Measurements from ENCODE around the gene BCAT1.
"Not testable (repeated sequence)": the region's sequence is repeated elsewhere in the genome, so short reads cannot be mapped to it uniquely, and the experiment has no call there.

BCAT1 gene

DNA sequence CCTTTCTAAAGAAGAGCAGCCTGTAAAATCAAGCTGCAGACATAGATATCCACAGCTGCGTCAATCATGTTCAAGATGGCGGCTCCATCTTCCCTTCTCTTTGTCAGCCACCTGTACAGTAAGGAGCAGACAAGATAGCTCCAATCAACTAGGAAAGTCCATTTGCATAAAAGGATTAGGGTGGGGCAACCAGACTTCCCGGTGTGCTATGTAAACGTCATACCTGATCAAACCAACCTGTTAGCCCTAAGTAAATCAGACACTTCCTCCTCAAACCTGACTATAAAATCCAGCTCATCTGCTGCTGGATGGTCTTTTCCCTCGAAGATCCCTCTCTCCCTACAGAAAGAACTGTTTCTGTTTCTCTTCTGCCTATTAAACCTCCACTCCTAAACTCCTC is 60.1 kb downstream of the BCAT1 start:
- H3K4me3 ChIP-seq (ENCODE audit: low read length) = no peak overlapping the region
- H3K27me3 ChIP-seq (ENCODE audit: control insufficient read depth, insufficient read depth, low read length) = no peaks in the 10 kb centered on the region
- no peaks in the 10 kb centered on the region for H3K9me3 ChIP-seq (ENCODE audit: control insufficient read depth, insufficient read depth, low read length)
- no peak overlapping the region for H3K27ac ChIP-seq (ENCODE audit: low read length)
- peaks cover 3% of the 10 kb centered on the region for H3K4me1 ChIP-seq (ENCODE audit: control insufficient read depth, insufficient read depth, low read length)
- no peak for DNase-seq (ENCODE audit: low read depth, low spot score)
- WGBS (ENCODE audit: insufficient coverage, insufficient read length) = no CpG with 5 or more reads among the region's 5 CpGs
- H3K36me3 ChIP-seq (ENCODE audit: control insufficient read depth, insufficient read depth, low read length) = no peaks in the 10 kb centered on the region

DNA sequence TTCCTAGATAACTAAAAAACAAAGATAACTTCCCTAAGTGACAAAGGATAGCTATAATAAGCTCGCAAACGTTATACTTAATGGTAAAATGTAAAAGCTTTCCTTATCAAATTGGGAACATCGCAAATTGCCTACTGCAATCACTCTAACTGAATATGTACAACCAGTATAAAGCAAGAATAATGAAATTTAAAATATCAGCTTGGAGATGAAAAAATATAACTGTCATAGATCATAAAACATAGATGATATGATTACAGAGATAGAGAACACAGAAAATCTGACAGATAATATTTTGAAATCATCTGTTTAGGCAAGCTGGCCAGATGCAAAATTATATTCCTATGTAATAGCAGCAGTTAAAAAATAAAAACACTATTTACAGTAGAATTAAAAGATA is 64.0 kb downstream of the BCAT1 start:
- Histone ChIP-seq H3K4me3 (ENCODE audit: low read length) (no peak overlapping the region), H3K27ac (ENCODE audit: low read length) (no peak overlapping the region), H3K36me3 (ENCODE audit: control insufficient read depth, insufficient read depth, low read length) (no peaks in the 10 kb centered on the region; the same call in 1 of the 2 replicates), H3K9me3 (ENCODE audit: control insufficient read depth, insufficient read depth, low read length) (no peaks in the 10 kb centered on the region), H3K27me3 (ENCODE audit: control insufficient read depth, insufficient read depth, low read length) (no peaks in the 10 kb centered on the region), H3K4me1 (ENCODE audit: control insufficient read depth, insufficient read depth, low read length) (peaks cover 3% of the 10 kb centered on the region; the same call in 1 of the 2 replicates)
- no peak for DNase-seq (ENCODE audit: low read depth, low spot score)
- WGBS (ENCODE audit: insufficient coverage, insufficient read length) = no CpG with 5 or more reads among the region's 3 CpGs

DNA sequence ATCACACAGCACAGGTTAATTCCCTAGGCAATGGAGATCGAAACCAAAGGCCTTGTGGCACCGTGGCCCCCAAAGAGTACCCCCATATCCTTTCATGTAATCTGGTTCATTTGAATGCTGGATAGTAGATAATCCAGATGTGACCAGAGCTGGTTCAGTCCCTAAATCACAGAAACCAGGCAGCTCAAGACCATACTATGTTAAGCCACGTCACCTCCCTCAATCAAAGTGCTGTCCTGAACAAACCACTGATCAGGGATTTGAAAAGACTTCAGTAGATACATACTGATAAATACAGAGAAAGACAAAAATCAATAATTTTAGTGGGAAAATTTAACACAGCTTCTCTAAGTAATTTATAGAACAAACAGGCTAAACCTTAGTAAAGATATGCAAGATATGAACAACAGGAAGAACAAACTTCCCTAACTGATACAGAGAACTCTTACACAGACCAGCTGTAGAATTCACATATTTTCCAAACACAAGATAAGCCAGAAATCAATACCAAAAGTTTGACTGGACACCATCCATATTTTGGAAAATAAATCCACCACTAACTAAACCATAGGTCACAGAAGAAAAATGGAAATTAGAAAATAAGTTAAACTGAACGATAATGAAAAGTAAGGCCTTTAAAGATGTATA is 67.1 kb downstream of the BCAT1 start:
- no CpG with 5 or more reads among the region's 4 CpGs for WGBS (ENCODE audit: insufficient coverage, insufficient read length)
- DNase-seq (ENCODE audit: low read depth, low spot score) = no peak
- no peaks in the 10 kb centered on the region for H3K27me3 ChIP-seq (ENCODE audit: control insufficient read depth, insufficient read depth, low read length)
- no peaks in the 10 kb centered on the region for H3K9me3 ChIP-seq (ENCODE audit: control insufficient read depth, insufficient read depth, low read length)
- peaks cover 2% of the 10 kb centered on the region; the same call in 1 of the 2 replicates for H3K36me3 ChIP-seq (ENCODE audit: control insufficient read depth, insufficient read depth, low read length)
- H3K4me1 ChIP-seq (ENCODE audit: control insufficient read depth, insufficient read depth, low read length) = peaks cover 3% of the 10 kb centered on the region; the same call in 1 of the 2 replicates
- H3K4me3 ChIP-seq (ENCODE audit: low read length) = no peak overlapping the region
- no peak overlapping the region for H3K27ac ChIP-seq (ENCODE audit: low read length)

DNA sequence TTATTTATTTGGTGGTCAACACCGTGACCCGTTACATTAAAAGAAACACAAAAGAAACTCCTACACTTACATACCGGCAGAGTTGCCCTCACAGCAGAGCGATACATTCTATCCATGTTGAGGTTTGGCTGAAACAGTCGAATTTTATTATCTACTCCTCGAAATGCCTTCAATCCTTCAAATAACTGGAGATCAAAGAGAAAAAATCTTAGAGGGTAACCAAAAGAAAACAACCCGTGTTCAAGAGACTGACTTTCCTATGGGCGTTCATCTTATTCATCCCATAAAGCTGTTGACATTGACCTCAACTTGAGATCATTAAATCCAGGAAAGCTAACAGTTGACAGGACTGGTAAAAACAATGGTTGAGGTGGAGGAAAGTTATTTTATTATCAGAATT is 67.7 kb downstream of the BCAT1 start:
- H3K4me3 ChIP-seq (ENCODE audit: low read length) = no peak overlapping the region
- peaks cover 3% of the 10 kb centered on the region; the same call in 1 of the 2 replicates for H3K4me1 ChIP-seq (ENCODE audit: control insufficient read depth, insufficient read depth, low read length)
- peaks cover 2% of the 10 kb centered on the region; the same call in 1 of the 2 replicates for H3K36me3 ChIP-seq (ENCODE audit: control insufficient read depth, insufficient read depth, low read length)
- no peaks in the 10 kb centered on the region for H3K27me3 ChIP-seq (ENCODE audit: control insufficient read depth, insufficient read depth, low read length)
- H3K27ac ChIP-seq (ENCODE audit: low read length) = no peak overlapping the region
- no peaks in the 10 kb centered on the region for H3K9me3 ChIP-seq (ENCODE audit: control insufficient read depth, insufficient read depth, low read length)
- no peak for DNase-seq (ENCODE audit: low read depth, low spot score)
- WGBS (ENCODE audit: insufficient coverage, insufficient read length) = no CpG with 5 or more reads among the region's 8 CpGs

DNA sequence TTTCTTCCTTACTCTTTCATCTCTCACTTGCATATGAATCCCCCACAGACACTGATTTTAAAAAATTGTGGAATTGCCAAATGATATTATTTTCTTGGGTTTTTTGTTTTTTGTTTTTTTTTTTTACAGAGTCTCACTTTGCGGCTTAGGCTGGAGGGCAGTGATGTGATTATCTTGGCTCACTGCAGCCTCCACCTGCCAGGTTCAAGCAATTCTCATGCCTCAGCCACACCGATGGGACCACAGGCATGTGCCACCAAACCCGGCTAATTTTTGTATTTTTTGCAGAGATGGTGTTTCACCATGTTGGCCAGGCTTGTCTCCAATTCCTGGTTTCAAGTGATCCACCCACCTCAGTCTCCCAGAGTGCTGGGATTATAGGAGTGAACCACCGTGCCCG is 68.2 kb downstream of the BCAT1 start:
- Histone ChIP-seq H3K27me3 (ENCODE audit: control insufficient read depth, insufficient read depth, low read length) (no peaks in the 10 kb centered on the region), H3K9me3 (ENCODE audit: control insufficient read depth, insufficient read depth, low read length) (no peaks in the 10 kb centered on the region), H3K36me3 (ENCODE audit: control insufficient read depth, insufficient read depth, low read length) (peaks cover 2% of the 10 kb centered on the region; the same call in 1 of the 2 replicates), H3K4me3 (ENCODE audit: low read length) (no peak overlapping the region), H3K4me1 (ENCODE audit: control insufficient read depth, insufficient read depth, low read length) (no peaks in the 10 kb centered on the region), H3K27ac (ENCODE audit: low read length) (no peak overlapping the region)
- no CpG with 5 or more reads among the region's 5 CpGs for WGBS (ENCODE audit: insufficient coverage, insufficient read length)
- no peak for DNase-seq (ENCODE audit: low read depth, low spot score)

DNA sequence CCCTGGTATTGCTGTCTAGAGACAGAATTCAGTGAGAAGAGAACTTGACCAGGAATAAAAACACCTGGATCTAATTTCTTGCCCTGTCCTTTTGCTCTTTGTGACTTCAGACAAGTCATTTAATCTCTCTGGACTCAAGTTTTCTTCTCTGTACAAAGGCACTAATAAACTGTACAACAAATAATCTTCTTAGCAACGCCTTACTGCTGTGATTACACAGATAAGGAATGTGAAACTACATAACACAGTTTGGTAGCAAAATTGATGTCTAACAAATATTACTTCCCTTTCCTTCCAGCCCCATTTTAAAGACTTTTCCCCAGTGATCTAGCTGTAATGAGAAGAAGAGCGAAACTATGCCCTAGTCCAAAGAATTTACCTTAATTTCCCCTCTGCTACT is 69.3 kb downstream of the BCAT1 start:
- DNase-seq (ENCODE audit: low read depth, low spot score) = no peak
- Histone ChIP-seq H3K9me3 (ENCODE audit: control insufficient read depth, insufficient read depth, low read length) (no peaks in the 10 kb centered on the region), H3K27ac (ENCODE audit: low read length) (no peak overlapping the region), H3K4me1 (ENCODE audit: control insufficient read depth, insufficient read depth, low read length) (no peaks in the 10 kb centered on the region), H3K4me3 (ENCODE audit: low read length) (no peak overlapping the region), H3K27me3 (ENCODE audit: control insufficient read depth, insufficient read depth, low read length) (no peaks in the 10 kb centered on the region), H3K36me3 (ENCODE audit: control insufficient read depth, insufficient read depth, low read length) (peaks cover 2% of the 10 kb centered on the region; the same call in 1 of the 2 replicates)
- no CpG with 5 or more reads among the region's 2 CpGs for WGBS (ENCODE audit: insufficient coverage, insufficient read length)

DNA sequence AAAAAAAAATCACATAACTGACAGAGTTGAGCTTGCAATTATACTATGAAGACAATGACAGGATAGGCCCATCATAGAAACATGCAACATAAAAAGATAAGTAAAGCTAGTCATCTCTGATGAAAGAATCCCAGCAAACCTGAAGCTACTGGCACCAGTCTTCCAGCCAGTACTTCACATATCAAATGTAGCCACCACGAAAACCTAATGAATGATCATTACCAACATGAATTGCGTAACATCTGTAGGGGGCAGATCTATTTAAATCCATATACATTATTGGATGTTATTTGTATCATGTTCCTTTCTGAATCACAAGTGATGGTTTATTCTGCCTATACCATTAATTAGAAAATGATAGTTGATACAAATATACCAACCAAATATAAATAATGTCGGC is 73.9 kb downstream of the BCAT1 start:
- H3K36me3 ChIP-seq (ENCODE audit: control insufficient read depth, insufficient read depth, low read length) = peaks cover 6% of the 10 kb centered on the region; the same call in 1 of the 2 replicates
- H3K4me1 ChIP-seq (ENCODE audit: control insufficient read depth, insufficient read depth, low read length) = no peaks in the 10 kb centered on the region
- DNase-seq (ENCODE audit: low read depth, low spot score) = no peak
- no peaks in the 10 kb centered on the region for H3K27me3 ChIP-seq (ENCODE audit: control insufficient read depth, insufficient read depth, low read length)
- no peaks in the 10 kb centered on the region for H3K9me3 ChIP-seq (ENCODE audit: control insufficient read depth, insufficient read depth, low read length)
- no peak overlapping the region for H3K27ac ChIP-seq (ENCODE audit: low read length)
- H3K4me3 ChIP-seq (ENCODE audit: low read length) = no peak overlapping the region
- no CpG with 5 or more reads among the region's 3 CpGs for WGBS (ENCODE audit: insufficient coverage, insufficient read length)

DNA sequence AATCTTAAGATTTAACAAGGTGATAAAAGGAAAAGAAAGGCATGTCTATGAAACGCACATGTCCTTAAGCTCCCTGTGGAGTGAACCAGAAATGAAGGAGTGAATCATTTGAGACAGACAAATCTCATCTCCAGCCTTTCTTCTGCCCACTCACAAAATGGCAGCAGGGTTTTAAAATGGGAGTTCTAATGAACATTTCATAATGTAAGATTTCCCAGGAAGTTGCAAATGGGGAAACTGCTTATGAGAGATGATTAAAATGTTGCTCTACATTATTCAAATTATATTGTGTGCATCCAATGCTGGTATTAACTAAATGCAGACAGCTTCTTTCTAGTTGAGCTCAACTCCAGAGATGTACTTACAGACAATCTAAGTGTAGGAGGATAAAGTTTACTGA is 76.7 kb downstream of the BCAT1 start:
- DNase-seq (ENCODE audit: low read depth, low spot score) = no peak
- Histone ChIP-seq H3K27ac (ENCODE audit: low read length) (no peak overlapping the region), H3K9me3 (ENCODE audit: control insufficient read depth, insufficient read depth, low read length) (no peaks in the 10 kb centered on the region), H3K4me1 (ENCODE audit: control insufficient read depth, insufficient read depth, low read length) (no peaks in the 10 kb centered on the region), H3K36me3 (ENCODE audit: control insufficient read depth, insufficient read depth, low read length) (peaks cover 6% of the 10 kb centered on the region; the same call in 1 of the 2 replicates), H3K4me3 (ENCODE audit: low read length) (no peak overlapping the region), H3K27me3 (ENCODE audit: control insufficient read depth, insufficient read depth, low read length) (no peaks in the 10 kb centered on the region)
- no CpG with 5 or more reads among the region's 1 CpG for WGBS (ENCODE audit: insufficient coverage, insufficient read length)

DNA sequence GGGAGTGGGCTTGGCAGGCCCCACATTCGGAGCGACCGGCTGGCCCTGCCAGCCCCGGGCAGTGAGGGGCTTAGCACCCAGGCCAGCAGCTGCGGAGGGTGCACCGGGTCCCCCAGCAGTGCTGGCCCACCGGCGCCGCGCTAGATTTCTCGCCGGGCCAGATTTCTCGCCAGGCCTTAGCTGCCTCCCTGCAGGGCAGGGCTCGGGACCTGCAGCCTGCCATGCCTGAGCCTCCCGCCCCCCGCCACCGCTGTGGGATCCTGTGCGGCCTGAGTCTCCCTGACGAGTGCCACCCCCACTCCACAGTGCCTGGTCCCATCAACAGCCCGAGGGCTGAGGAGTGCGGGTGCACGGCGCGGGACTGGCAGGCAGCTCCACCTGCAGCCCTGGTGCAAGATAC is 82.8 kb downstream of the BCAT1 start:
- DNase-seq (ENCODE audit: low read depth, low spot score); H3K36me3 ChIP-seq (ENCODE audit: control insufficient read depth, insufficient read depth, low read length); H3K27ac ChIP-seq (ENCODE audit: low read length); H3K4me3 ChIP-seq (ENCODE audit: low read length); H3K4me1 ChIP-seq (ENCODE audit: control insufficient read depth, insufficient read depth, low read length); H3K27me3 ChIP-seq (ENCODE audit: control insufficient read depth, insufficient read depth, low read length); H3K9me3 ChIP-seq (ENCODE audit: control insufficient read depth, insufficient read depth, low read length): not testable (repeated sequence)
- WGBS (ENCODE audit: insufficient coverage, insufficient read length) = no CpG with 5 or more reads among the region's 24 CpGs

DNA sequence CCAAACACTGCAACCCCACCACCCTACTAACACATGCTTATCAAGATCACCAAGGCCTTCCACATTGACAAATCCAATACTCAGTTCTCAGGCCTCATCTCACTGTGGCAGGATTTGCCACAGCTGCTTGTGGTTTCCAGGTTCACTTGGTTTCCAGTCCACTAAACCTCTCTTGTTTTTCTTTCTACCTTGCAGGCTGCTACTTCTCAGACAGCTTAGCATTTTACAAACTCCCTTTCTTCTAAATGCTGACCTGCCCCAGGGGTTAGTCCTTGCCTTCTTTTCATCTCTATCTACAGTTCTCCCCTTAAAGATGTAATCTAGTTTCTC is 84.1 kb downstream of the BCAT1 start:
- no peaks in the 10 kb centered on the region for H3K9me3 ChIP-seq (ENCODE audit: control insufficient read depth, insufficient read depth, low read length)
- H3K4me3 ChIP-seq (ENCODE audit: low read length) = no peak overlapping the region
- DNase-seq (ENCODE audit: low read depth, low spot score) = no peak
- H3K27ac ChIP-seq (ENCODE audit: low read length) = no peak overlapping the region
- peaks cover 2% of the 10 kb centered on the region; the same call in 1 of the 2 replicates for H3K36me3 ChIP-seq (ENCODE audit: control insufficient read depth, insufficient read depth, low read length)
- H3K27me3 ChIP-seq (ENCODE audit: control insufficient read depth, insufficient read depth, low read length) = no peaks in the 10 kb centered on the region
- no peaks in the 10 kb centered on the region for H3K4me1 ChIP-seq (ENCODE audit: control insufficient read depth, insufficient read depth, low read length)

Measured in iPS DF 6.9 (cell line).